Brain microvascular endothelial cell (primary cell): ENCODE data around the gene NTNG1.

Experiments
- DNase-seq: peaks from one replicate; pipeline ENCODE4 v3.0.0-alpha.2; 2020
- H3K27ac ChIP-seq: fragments of 250-450 bp; sonication (Bioruptor Pico); 2 replicates; pipeline ENCODE4 v1.5.1; 2020; ENCODE audit warnings: mild to moderate bottlenecking, moderate library complexity
- H3K27me3 ChIP-seq: fragments of 250-450 bp; sonication (Bioruptor Pico); replicated peaks from 2 replicates; pipeline ENCODE4 v1.5.1; 2020; ENCODE audit warnings: mild to moderate bottlenecking
- H3K36me3 ChIP-seq: fragments of 250-450 bp; sonication (Bioruptor Pico); replicated peaks from 2 replicates; pipeline ENCODE4 v1.5.1; 2020; ENCODE audit warnings: mild to moderate bottlenecking
- H3K4me3 ChIP-seq: 2 replicates; pipeline ENCODE4 v1.5.1; 2011; ENCODE audit warnings: low read depth, mild to moderate bottlenecking, control low read depth, low read length, moderate library complexity
- CTCF ChIP-seq: IDR thresholded peaks from 2 replicates; pipeline ENCODE4 v1.5.1; 2011; ENCODE audit warnings: low read depth, mild to moderate bottlenecking, moderate library complexity, low read length, control low read depth, inconsistent platforms; ENCODE audit errors: missing control alignments
- in situ Hi-C: cut with HindIII; loops from 2 replicates; pipeline ENCODE4 v1.10.0; 2017; ENCODE audit warnings: low sequenced_read_pairs, low pct_ligation_motif_present

Gene NTNG1

GRCh38 chr1:107139833-107140702 lies 771 bp upstream of the NTNG1 start:
- peak; percentile 19 for DNase-seq
- H3K27ac ChIP-seq, result no peak overlapping the region
- in situ Hi-C loops, result no loop called here

GRCh38 chr1:107141491-107142126 lies 770 bp downstream of the NTNG1 start:
- Histone ChIP-seq H3K4me3 (peak overlapping the region; percentile 64), H3K36me3 (no peaks in the 10 kb centered on the region), H3K27ac (no peak overlapping the region), H3K27me3 (no peaks in the 10 kb centered on the region)
- in situ Hi-C loops, result no loop called here
- TF ChIP-seq CTCF, result no peak
- DNase-seq, result no peak

More at GRCh38 chr1:107139833-107140702, 771 bp upstream of the NTNG1 start:
- H3K27me3 ChIP-seq, result no peaks in the 10 kb centered on the region
- no peak for TF ChIP-seq CTCF
- H3K36me3 ChIP-seq, result no peaks in the 10 kb centered on the region
- H3K4me3 ChIP-seq, result peak overlapping the region; percentile 66

GRCh38 chr1:107142140-107142542 lies 1.3 kb downstream of the NTNG1 start:
- no peaks in the 10 kb centered on the region for H3K36me3 ChIP-seq
- peak; percentile 14 for DNase-seq
- in situ Hi-C loops, result no loop called here
- H3K27me3 ChIP-seq, result no peaks in the 10 kb centered on the region
- no peak overlapping the region for H3K27ac ChIP-seq
- peak overlapping the region; percentile 64 for H3K4me3 ChIP-seq
- peak; percentile 59 for TF ChIP-seq CTCF

GRCh38 chr1:107142666-107143065 lies 1.8 kb downstream of the NTNG1 start:
- no peaks in the 10 kb centered on the region for H3K27me3 ChIP-seq
- in situ Hi-C loops, result no loop called here
- no peak for TF ChIP-seq CTCF
- no peak overlapping the region for H3K27ac ChIP-seq
- no peak for DNase-seq
- no peaks in the 10 kb centered on the region for H3K36me3 ChIP-seq
- H3K4me3 ChIP-seq, result no peak overlapping the region

GRCh38 chr1:107145637-107146036 lies 4.8 kb downstream of the NTNG1 start:
- no peak for TF ChIP-seq CTCF
- H3K36me3 ChIP-seq, result no peaks in the 10 kb centered on the region
- H3K27ac ChIP-seq, result no peak overlapping the region
- no peaks in the 10 kb centered on the region for H3K27me3 ChIP-seq
- in situ Hi-C loops, result no loop called here
- no peak overlapping the region for H3K4me3 ChIP-seq
- DNase-seq, result no peak
